Trophoblast cell (in vitro differentiated cells and primary cell): ENCODE results near the gene DLG1.

Source experiments
- DNase-seq, 2 donors: peaks; one replicate each; pipeline ENCODE4 v3.0.0-alpha.2; 2016
- H2AFZ ChIP-seq: 2 replicates; pipeline ENCODE4 v1.6.1; 2013; ENCODE audit warnings: low read length, moderate library complexity, mild to moderate bottlenecking; ENCODE audit not compliant: insufficient read depth, poor library complexity
- H2AK5ac ChIP-seq: 2 replicates; pipeline ENCODE4 v1.6.1; 2013; ENCODE audit warnings: mild to moderate bottlenecking, low read length
- H2BK120ac ChIP-seq: 2 replicates; pipeline ENCODE4 v1.6.1; 2013; ENCODE audit warnings: low read length, mild to moderate bottlenecking, moderate library complexity; ENCODE audit not compliant: insufficient read depth, poor library complexity
- H2BK12ac ChIP-seq: 2 replicates; pipeline ENCODE4 v1.6.1; 2013; ENCODE audit warnings: mild to moderate bottlenecking, low read length, moderate library complexity
- H2BK5ac ChIP-seq: 2 replicates; pipeline ENCODE4 v1.6.1; 2013; ENCODE audit warnings: low read length, low read depth, moderate library complexity, mild to moderate bottlenecking; ENCODE audit not compliant: poor library complexity
- H3K14ac ChIP-seq: 2 replicates; pipeline ENCODE4 v1.6.1; 2013; ENCODE audit warnings: mild to moderate bottlenecking, low read length
- H3K18ac ChIP-seq: 2 replicates; pipeline ENCODE4 v1.6.1; 2013; ENCODE audit warnings: mild to moderate bottlenecking, low read length
- H3K23ac ChIP-seq: 2 replicates; pipeline ENCODE4 v1.6.1; 2013; ENCODE audit warnings: low read length
- H3K27ac ChIP-seq: 2 replicates; pipeline ENCODE4 v1.5.1; 2013; ENCODE audit warnings: low read depth, mild to moderate bottlenecking, inconsistent platforms, low read length, moderate library complexity
- H3K27me3 ChIP-seq: 2 replicates; pipeline ENCODE4 v1.6.1; 2013; ENCODE audit warnings: inconsistent platforms, mild to moderate bottlenecking, low read length, moderate library complexity; ENCODE audit not compliant: insufficient read depth
- H3K36me3 ChIP-seq, 2 experiments: 1 replicate in 1 of 2; 2 replicates in 1 of 2; pipeline ENCODE4 v1.6.1; 2013; ENCODE audit warnings: low read length in 2 of 2, mild to moderate bottlenecking in 2 of 2, moderate library complexity in 1 of 2; ENCODE audit not compliant: insufficient read depth in 2 of 2, control insufficient read depth in 1 of 2
- H3K4ac ChIP-seq: 2 replicates; pipeline ENCODE4 v1.6.1; 2013; ENCODE audit warnings: low read depth, mild to moderate bottlenecking, low read length, moderate library complexity
- H3K4me1 ChIP-seq, 2 experiments: 1 replicate in 1 of 2; 2 replicates in 1 of 2; pipeline ENCODE4 v1.6.1; 2013; ENCODE audit warnings: low read length in 2 of 2, mild to moderate bottlenecking in 2 of 2, moderate library complexity in 1 of 2; ENCODE audit not compliant: insufficient read depth in 2 of 2, control insufficient read depth in 1 of 2
- H3K4me2 ChIP-seq: 2 replicates; pipeline ENCODE4 v1.6.1; 2013; ENCODE audit warnings: inconsistent platforms, mild to moderate bottlenecking, low read length, moderate library complexity
- H3K4me3 ChIP-seq: 2 replicates; pipeline ENCODE4 v1.5.1; 2013; ENCODE audit warnings: mild to moderate bottlenecking, low read depth, low read length, inconsistent platforms
- H3K79me1 ChIP-seq: one replicate; pipeline ENCODE4 v1.6.1; 2013; ENCODE audit warnings: low read length
- H3K79me2 ChIP-seq: 2 replicates; pipeline ENCODE4 v1.6.1; 2013; ENCODE audit warnings: low read length, mild to moderate bottlenecking; ENCODE audit not compliant: control insufficient read depth, insufficient read depth, poor library complexity
- H3K9ac ChIP-seq: 2 replicates; pipeline ENCODE4 v1.6.1; 2013; ENCODE audit warnings: mild to moderate bottlenecking, low read length
- H3K9me3 ChIP-seq: 2 replicates; pipeline ENCODE4 v1.6.1; 2013; ENCODE audit warnings: low read depth, mild to moderate bottlenecking, control low read depth, inconsistent platforms, low read length; ENCODE audit not compliant: insufficient read depth
- H4K12ac ChIP-seq: 2 replicates; pipeline ENCODE4 v1.6.1; 2013; ENCODE audit warnings: low read depth, mild to moderate bottlenecking, low read length, moderate library complexity
- H4K8ac ChIP-seq: 2 replicates; pipeline ENCODE4 v1.6.1; 2013; ENCODE audit warnings: low read depth, mild to moderate bottlenecking, low read length, moderate library complexity
- H4K91ac ChIP-seq: one replicate; pipeline ENCODE4 v1.6.1; 2013; ENCODE audit warnings: low read depth, mild to moderate bottlenecking, low read length, moderate library complexity
- WGBS: extraction: QIAGEN DNeasy Blood & Tissue Kit; methylation state at CpG from one replicate; pipeline ENCODE4 v1.1.7; 2013; ENCODE audit warnings: missing lambda C conversion rate; ENCODE audit not compliant: insufficient read length, insufficient coverage; ENCODE audit errors: extremely low coverage; 5-methylcytosine and 5-hydroxymethylcytosine counted together

DLG1 gene

GRCh38 chr3:197229836-197230235, 68.6 kb downstream of the DLG1 start:
- Histone ChIP-seq H3K79me2 (no peaks in the 10 kb centered on the region), H3K79me1 (no peaks in the 10 kb centered on the region), H2BK120ac (no peak overlapping the region), H2AK5ac (no peak overlapping the region), H3K14ac (no peak overlapping the region), H3K27ac (no peak overlapping the region), H3K9ac (no peak overlapping the region), H3K36me3 (no peaks in the 10 kb centered on the region), H3K4me1 (no peaks in the 10 kb centered on the region), H3K4ac (no peak overlapping the region), H3K9me3 (no peaks in the 10 kb centered on the region), H3K4me2 (no peak overlapping the region), H3K27me3 (no peaks in the 10 kb centered on the region), H2BK5ac (no peak overlapping the region), H3K23ac (no peak overlapping the region), H4K91ac (no peak overlapping the region), H4K12ac (no peak overlapping the region), H4K8ac (no peak overlapping the region), H2AFZ (no peak overlapping the region), H3K4me3 (no peak overlapping the region), H2BK12ac (no peak overlapping the region), H3K18ac (no peak overlapping the region)
- DNase-seq = no peak
- whole genome bisulfite sequencing = no CpG with 5 or more reads among the region's 3 CpGs

- H4K12ac ChIP-seq = no peak overlapping the region
- no peak overlapping the region for H4K8ac ChIP-seq
- H3K4ac ChIP-seq = no peak overlapping the region
- DNase-seq = no peak
- H3K27me3 ChIP-seq = no peaks in the 10 kb centered on the region
- no peak overlapping the region for H3K18ac ChIP-seq
- no peak overlapping the region for H2AK5ac ChIP-seq
- no peak overlapping the region for H2BK12ac ChIP-seq
- no peak overlapping the region for H3K9ac ChIP-seq
- H2AFZ ChIP-seq = no peak overlapping the region
- no peak overlapping the region for H2BK120ac ChIP-seq
- no peaks in the 10 kb centered on the region for H3K9me3 ChIP-seq
- H3K79me2 ChIP-seq = no peaks in the 10 kb centered on the region
- no peak overlapping the region for H3K4me3 ChIP-seq
- no CpG with 5 or more reads among the region's 1 CpG for WGBS
- no peaks in the 10 kb centered on the region for H3K79me1 ChIP-seq
- H3K4me2 ChIP-seq = no peak overlapping the region
- no peaks in the 10 kb centered on the region for H3K36me3 ChIP-seq
- H3K4me1 ChIP-seq = no peaks in the 10 kb centered on the region
- H3K23ac ChIP-seq = no peak overlapping the region
- no peak overlapping the region for H2BK5ac ChIP-seq
- H4K91ac ChIP-seq = no peak overlapping the region
- H3K14ac ChIP-seq = no peak overlapping the region
- no peak overlapping the region for H3K27ac ChIP-seq
Measured at GRCh38 chr3:197229178-197229577, 69.2 kb downstream of the DLG1 start.

- Histone ChIP-seq H3K27ac (no peak overlapping the region), H3K36me3 (no peaks in the 10 kb centered on the region), H3K23ac (no peak overlapping the region), H3K4ac (no peak overlapping the region), H3K9me3 (no peaks in the 10 kb centered on the region), H2AK5ac (no peak overlapping the region), H4K91ac (no peak overlapping the region), H4K8ac (no peak overlapping the region), H4K12ac (no peak overlapping the region), H2AFZ (no peak overlapping the region), H3K4me1 (no peaks in the 10 kb centered on the region), H3K18ac (no peak overlapping the region), H3K27me3 (no peaks in the 10 kb centered on the region), H2BK120ac (no peak overlapping the region), H3K9ac (no peak overlapping the region), H3K14ac (no peak overlapping the region), H3K79me2 (no peaks in the 10 kb centered on the region), H2BK12ac (no peak overlapping the region), H3K4me3 (no peak overlapping the region), H2BK5ac (no peak overlapping the region), H3K4me2 (no peak overlapping the region), H3K79me1 (no peaks in the 10 kb centered on the region)
- WGBS = no CpG with 5 or more reads among the region's 2 CpGs
- DNase-seq = no peak
Measured at GRCh38 chr3:197227780-197228574, 70.4 kb downstream of the DLG1 start.

- Histone ChIP-seq H3K23ac (no peak overlapping the region), H4K91ac (no peak overlapping the region), H3K18ac (no peak overlapping the region), H3K4me3 (no peak overlapping the region), H2BK5ac (no peak overlapping the region), H2BK12ac (no peak overlapping the region), H3K9me3 (no peaks in the 10 kb centered on the region), H3K36me3 (no peaks in the 10 kb centered on the region), H2AK5ac (no peak overlapping the region), H4K12ac (no peak overlapping the region), H3K14ac (no peak overlapping the region), H2AFZ (no peak overlapping the region), H3K27ac (no peak overlapping the region), H3K4me2 (no peak overlapping the region), H3K4me1 (no peaks in the 10 kb centered on the region), H4K8ac (no peak overlapping the region), H3K79me1 (no peaks in the 10 kb centered on the region), H3K9ac (no peak overlapping the region), H3K79me2 (no peaks in the 10 kb centered on the region), H3K27me3 (no peaks in the 10 kb centered on the region), H2BK120ac (no peak overlapping the region), H3K4ac (no peak overlapping the region)
- DNase-seq = no peak
- no CpG with 5 or more reads among the region's 3 CpGs for WGBS
Measured at GRCh38 chr3:197226179-197226578, 72.2 kb downstream of the DLG1 start.
